ENCODE measurements around the gene NANOS1.

GRCh38 chr10:119059557-119059956 lies 30.0 kb downstream of the NANOS1 start:
- TF ChIP-seq RBBP5 (IDR thresholded peaks at IDR 0.05; ENCODE audit: borderline replicate concordance, low read depth, low read length) (no peak), CEBPB (IDR thresholded peaks at IDR 0.05; ENCODE audit: low read depth, low read length) (no peak), POLR2AphosphoS5 (IDR thresholded peaks at IDR 0.05; ENCODE audit: low read depth, low read length) (no peak), CTCF (IDR thresholded peaks at IDR 0.05; ENCODE audit: control extremely low read depth in 1 of 3, insufficient read depth in 1 of 3, low read depth in 1 of 3, low read length in 3 of 3) (no peak), TAF7 (optimal IDR thresholded peaks at IDR 0.05; ENCODE audit: borderline replicate concordance, low read depth, low read length) (no peak), FOSL1 (IDR thresholded peaks at IDR 0.05; ENCODE audit: insufficient read depth, low read depth, low read length) (no peak), POLR2A (IDR thresholded peaks at IDR 0.05; ENCODE audit: control extremely low read depth in 1 of 2, low read depth in 2 of 2, low read length in 2 of 2) (no peak; a peak in 1 of 3 replicates), RFX5 (IDR thresholded peaks at IDR 0.05; ENCODE audit: borderline replicate concordance, low read depth, low read length) (no peak), EP300 (IDR thresholded peaks at IDR 0.05; ENCODE audit: borderline replicate concordance in 1 of 2, low read depth in 2 of 2, low read length in 2 of 2) (no peak), YY1 (IDR thresholded peaks at IDR 0.05; ENCODE audit: low read depth, low read length) (no peak), EGR1 (IDR thresholded peaks at IDR 0.05; ENCODE audit: borderline replicate concordance, low read depth, low read length) (no peak), BCL11A (IDR thresholded peaks at IDR 0.05; ENCODE audit: low read depth in 2 of 2, low read length in 2 of 2) (no peak)
